DMS53 treated with DMSO at 0.1 percent for 48 hours (cell line): ENCODE data around the gene EMID1.

ENCODE experiments used
- DNase-seq: peaks from one replicate; lab custom pipeline; 2025; ENCODE audit not compliant: unreplicated experiment; lab: John Stamatoyannopoulos, UW

EMID1 gene

DNA sequence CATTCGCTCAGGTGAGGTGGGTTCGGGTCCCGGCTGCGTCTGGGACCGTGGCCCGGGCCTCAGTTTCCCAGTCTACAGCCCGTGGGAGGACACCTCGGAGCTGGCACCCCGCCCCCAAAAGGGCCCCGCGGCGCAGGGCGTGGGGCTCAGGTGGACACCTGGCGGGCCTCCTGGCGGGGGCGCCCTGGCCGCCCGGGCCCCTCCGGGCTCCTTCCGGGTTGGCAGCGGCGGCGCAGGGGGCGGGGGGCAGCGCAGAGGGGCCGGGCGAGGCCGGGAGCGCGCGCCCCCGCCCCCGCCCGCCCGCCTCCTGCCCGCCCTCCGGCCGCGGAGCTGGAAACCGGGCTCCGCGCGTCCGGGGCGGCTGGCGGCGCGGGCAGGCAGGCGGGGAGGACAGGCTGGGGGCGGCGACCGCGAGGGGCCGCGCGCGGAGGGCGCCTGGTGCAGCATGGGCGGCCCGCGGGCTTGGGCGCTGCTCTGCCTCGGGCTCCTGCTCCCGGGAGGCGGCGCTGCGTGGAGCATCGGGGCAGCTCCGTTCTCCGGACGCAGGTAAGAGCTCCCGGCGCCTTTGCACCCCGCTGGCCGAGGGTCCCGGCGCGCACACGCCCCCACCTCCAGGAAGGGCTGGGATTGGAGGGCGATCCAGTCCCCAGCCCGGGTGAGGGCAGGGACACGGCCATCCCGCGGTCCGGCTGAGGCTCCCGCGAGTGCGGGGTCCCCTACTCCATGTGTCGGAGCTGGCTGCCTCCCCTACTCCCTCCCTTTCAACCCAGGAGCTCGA, at the start of gene EMID1:
TSS of gene EMID1 (plus strand) at position 303 of the 778 bp plus-strand sequence. CDS start at position 446, 143 bp downstream.
- no peak for DNase-seq

DNA sequence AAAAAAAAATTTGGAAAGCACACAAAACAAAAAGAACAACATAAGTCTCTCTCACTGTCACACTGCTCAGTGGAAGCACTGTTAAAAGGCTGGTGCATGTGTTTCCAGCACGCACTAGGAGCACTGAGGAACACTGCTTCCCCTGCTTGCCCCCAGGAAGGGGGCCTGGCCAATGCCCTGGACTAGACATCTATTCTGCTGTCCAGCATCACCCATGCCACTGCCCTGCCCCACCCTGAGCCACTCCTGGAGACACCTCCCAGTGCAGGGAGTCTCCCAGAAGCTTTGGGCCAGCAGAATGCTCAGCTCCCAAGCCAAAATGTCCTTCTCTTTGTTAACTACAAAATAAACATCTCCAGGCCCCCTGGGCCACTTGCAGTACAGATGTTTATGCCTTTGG, 49.7 kb upstream of the EMID1 start:
- no peak for DNase-seq

GRCh38 chr22:29156507-29156906, 49.2 kb upstream of the EMID1 start:
- no peak for DNase-seq

- no peak for DNase-seq
Measured at GRCh38 chr22:29157759-29158535, 47.7 kb upstream of the EMID1 start.

DNA sequence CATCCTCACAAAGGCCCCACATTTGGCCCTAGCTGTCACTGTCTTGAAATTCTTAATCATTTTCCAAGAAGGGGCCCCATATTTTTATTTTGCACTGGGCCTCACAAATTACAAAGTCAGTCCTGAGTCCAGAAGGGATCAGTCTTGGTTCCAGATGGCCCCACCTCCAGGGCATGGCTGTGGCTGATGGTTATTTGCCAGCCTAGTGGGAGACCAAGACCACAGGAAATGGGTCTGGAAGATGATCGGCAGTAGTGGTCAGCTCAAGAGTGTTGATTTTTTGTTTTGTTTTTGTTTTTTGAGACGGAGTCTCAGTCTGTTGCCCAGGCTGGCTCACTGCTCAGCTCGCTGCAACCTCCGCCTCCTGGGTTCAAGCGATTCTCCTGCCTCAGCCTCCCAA, 47.1 kb upstream of the EMID1 start:
- no peak for DNase-seq

DNA sequence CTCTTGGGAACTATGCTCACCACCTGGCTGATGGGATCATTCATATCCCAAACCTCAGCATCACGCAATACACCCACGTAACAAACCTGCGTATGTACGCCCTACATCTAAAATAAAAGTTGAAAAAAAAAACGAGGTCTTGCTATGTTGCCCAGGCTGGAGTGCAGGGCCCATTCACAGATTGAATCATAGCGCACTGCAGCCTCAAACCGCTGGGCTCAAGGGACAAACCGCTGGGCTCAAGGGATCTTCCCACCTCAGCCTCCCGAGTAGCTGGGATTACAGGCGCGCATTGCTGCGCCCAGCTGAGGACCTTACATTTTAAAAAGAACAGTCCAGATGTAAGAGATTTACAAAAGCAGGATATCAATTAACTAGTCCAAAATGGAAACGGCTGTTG, 41.9 kb upstream of the EMID1 start:
- no peak for DNase-seq

DNA sequence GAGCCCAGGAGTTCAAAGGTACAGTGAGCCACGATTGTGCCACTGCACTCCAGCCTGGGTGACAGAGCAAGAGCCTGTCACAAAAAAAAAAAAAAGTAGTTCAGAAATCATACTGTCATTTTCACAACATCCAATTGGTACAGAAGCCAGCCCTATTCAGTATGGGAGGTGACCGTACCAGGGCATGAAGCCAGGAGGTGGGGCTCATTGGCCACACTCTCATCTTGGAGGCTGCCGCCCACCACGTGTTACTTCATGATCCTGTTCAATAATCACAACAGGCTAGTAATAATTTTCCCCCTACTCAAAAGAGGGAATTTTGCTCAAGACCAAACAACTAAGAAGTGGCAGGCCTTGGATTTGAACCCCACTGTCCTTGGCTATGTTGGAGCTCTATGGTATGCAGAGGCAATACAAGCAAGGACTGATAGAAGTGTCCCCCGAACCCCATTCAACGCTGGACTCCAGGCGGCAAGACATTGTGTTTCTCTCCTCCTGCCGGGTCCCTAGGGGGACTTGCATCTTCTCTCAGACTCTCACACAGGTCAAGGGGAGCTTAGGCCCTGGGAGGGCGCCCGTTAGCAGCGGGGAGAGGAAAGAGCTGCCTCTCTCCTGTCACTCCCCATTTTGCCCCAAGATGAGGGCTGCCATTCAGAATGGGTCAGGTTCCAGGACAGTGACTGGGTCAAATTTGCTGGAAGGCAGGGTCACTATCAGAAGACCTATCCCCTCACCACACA, 40.2 kb upstream of the EMID1 start:
- no peak for DNase-seq

- DNase-seq: no peak
Measured at GRCh38 chr22:29166180-29166579, 39.5 kb upstream of the EMID1 start.

DNA sequence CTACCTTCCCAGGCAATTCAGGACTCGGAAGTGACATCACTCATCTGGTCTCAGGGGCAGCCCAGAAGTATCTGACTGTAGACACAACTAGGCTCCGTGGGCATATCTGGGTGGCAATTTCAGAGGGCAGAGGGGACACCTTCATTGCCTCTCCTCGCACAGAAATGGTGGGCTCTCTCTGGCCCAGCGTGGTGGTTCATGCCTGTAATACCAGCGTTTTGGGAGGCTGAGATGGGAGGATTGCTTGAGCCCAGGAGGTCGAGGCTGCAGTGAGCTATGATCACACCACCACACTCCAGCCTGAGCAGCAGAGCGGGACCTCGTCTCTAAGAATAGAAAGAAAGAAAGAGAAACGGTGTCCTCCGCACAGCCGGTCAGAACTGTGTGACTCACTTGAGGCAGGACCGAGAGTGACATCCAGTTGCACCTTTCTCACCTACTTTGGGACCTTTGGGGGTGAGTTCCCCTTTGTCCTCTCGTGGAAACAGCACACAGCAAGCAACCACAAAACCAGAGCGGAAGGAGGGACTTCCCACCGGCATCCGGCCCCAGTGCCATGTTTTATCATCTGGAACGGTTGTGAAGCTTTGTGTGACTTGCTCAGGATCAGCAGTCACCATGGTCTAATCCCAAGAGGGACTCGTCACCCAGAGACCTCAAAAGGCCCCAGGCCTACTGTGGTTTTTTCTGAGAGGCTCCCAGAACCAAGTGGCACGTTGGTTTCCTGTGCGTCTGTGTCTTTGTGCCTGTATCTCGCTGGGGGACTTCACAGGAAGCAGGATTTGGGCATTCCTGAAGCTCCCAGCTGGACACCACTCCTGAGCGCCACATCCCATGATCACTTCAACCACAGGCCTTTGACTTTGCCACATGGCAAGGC, 38.4 kb upstream of the EMID1 start:
- DNase-seq: no peak

DNA sequence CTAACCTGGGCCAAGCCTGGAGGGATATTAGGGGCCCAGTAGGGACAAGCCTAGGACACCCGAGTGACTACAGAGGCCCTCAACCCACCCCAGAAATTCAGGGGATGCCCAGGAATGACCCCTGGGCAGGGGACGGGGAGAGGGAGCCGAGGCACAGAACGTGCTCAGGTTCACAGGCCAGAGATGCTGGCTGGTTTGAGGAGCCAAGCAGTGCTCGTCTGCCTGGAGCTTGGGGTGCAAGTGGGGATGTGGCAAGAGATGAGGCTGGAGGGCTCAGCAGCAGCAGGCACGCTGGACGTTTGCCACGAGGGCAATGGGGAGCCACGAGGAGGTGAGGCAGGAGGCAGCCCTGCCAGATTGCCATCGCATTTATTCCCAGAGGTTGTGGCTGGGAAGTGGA, 34.0 kb upstream of the EMID1 start:
- no peak for DNase-seq

GRCh38 chr22:29172216-29172615, 33.5 kb upstream of the EMID1 start:
- no peak for DNase-seq

DNA sequence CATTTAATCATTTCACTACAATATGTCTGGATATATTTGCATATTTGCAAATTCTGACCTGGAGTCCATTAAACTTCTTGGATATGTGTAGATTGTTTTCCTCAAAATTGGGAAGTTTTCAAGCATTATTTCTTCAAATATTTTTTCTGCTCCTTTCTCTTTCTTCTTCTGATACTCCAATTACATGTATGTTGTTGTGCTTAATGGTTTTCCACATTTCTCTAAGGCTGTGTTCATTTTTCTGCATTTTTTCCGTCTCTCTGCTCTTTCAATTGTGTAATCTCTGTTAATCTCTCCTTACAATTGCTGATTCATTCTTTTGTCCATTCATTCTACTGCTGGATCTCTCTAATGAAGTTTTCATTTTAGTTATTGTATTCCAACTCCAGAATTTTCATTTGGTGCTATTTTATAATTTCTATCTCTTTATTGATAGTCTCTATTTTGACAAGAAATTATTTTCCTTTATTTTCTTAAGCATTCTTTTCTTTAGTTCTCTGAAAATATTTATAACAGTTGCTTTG, 30.3 kb upstream of the EMID1 start:
- DNase-seq: no peak

GRCh38 chr22:29183971-29184848, 21.5 kb upstream of the EMID1 start:
- DNase-seq: no peak

- no peak for DNase-seq
Measured at GRCh38 chr22:29184849-29185490, 20.7 kb upstream of the EMID1 start.

GRCh38 chr22:29186302-29186701, 19.4 kb upstream of the EMID1 start:
- DNase-seq: no peak

GRCh38 chr22:29187831-29188230, 17.9 kb upstream of the EMID1 start:
- no peak for DNase-seq

GRCh38 chr22:29190051-29190450, 15.6 kb upstream of the EMID1 start:
- DNase-seq: no peak

- DNase-seq: no peak
Measured at GRCh38 chr22:29190918-29191317, 14.8 kb upstream of the EMID1 start.

DNA sequence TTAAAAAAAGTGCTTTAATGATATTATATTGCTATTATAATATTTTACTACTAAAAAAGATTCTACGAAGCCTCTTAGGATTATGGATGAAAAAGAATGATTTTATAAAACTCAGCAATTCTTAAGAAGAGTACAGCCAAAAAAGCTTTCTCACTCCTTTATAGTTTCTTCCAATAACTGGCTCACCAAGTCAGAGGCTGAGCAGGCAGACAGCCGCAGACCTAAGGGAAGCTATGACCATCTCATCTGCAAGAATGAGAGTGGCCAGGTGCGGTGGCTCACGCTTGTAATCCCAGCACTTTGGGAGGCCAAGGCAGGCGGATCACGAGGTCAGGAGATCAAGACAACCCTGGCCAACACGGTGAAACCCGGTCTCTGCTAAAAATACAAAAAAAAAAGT, 12.7 kb upstream of the EMID1 start:
- no peak for DNase-seq
